Astrocyte of the hippocampus (primary cell): ENCODE measurements around the gene IL4R.

Experiments
- DNase-seq: peaks from one replicate; pipeline ENCODE4 v3.0.0; 2011; ENCODE audit warnings: low read depth, low spot score

The IL4R gene

DNA sequence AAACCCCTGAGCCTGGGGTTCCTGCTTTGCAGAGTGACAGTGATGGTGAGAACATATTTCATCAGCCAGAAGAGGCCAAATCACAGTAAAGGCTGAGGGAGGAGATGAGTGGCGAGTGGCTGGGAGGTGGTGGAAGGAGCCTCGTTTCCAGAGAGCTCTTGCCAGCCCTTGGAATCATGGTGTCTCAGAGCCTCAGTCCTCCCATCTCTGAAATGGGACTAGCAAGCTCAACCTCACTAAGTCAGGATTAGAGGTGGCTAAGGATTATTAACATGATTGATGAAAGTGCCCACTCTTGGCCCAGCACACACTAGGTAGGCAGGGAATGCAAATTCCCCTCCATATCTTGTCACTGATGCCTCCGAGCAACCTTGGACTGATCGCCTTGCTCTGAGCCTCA is 43.0 kb downstream of the IL4R start:
- no peak for DNase-seq

DNA sequence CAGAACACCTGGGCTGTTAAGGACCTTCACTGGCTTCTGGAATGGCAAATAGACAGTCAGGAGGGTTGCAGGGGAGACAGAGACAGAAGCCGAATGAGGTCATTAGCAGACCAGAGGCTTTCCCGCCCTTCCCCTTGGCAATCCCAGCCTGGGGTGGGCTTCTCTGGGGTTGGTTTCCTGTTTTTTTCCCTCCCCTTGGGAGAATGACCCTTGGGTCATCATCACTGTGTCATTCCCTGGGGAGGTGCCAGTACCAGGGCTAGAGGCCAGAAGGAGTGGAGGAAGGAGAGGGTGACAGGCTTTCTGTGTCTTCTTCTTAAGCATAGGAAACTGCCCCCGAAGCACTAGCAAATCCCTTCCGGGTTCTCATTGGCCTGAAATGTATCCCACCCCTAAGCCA is 45.3 kb downstream of the IL4R start:
- no peak for DNase-seq

DNA sequence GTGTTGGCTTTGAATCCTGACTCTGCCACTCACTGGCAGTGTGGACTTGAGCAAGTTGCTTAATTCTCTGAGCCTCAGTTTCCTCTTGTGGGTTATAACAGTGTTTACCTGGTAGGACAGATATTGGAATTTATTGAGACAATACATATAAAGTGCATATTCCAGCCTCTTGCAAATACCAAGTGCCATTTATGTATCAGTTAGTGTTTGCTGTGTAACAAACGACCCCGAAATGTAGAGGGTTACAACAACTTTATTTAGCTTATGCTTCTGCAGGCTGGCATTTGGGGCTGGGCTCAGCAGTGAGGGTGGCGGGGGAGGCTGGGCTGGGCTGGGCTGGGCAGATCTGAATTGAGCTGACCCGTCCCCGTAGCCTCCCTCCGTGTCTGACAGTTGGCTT is 45.8 kb downstream of the IL4R start:
- no peak for DNase-seq

DNA sequence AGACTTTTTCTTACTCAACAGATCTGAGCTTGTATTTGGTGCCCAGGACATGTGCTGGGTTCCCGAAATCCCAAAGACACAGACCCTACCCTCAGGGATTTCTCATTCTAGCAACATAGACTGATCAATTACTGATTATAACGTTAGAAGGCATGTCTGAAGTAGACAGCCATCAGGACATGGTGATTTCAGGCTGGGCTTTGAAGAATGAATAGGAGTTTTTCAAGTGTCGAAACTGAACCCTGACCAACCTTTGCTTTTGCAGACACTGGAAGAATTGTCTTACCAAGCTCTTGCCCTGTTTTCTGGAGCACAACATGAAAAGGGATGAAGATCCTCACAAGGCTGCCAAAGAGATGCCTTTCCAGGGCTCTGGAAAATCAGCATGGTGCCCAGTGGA is 48.2 kb downstream of the IL4R start:
- DNase-seq: no peak

DNA sequence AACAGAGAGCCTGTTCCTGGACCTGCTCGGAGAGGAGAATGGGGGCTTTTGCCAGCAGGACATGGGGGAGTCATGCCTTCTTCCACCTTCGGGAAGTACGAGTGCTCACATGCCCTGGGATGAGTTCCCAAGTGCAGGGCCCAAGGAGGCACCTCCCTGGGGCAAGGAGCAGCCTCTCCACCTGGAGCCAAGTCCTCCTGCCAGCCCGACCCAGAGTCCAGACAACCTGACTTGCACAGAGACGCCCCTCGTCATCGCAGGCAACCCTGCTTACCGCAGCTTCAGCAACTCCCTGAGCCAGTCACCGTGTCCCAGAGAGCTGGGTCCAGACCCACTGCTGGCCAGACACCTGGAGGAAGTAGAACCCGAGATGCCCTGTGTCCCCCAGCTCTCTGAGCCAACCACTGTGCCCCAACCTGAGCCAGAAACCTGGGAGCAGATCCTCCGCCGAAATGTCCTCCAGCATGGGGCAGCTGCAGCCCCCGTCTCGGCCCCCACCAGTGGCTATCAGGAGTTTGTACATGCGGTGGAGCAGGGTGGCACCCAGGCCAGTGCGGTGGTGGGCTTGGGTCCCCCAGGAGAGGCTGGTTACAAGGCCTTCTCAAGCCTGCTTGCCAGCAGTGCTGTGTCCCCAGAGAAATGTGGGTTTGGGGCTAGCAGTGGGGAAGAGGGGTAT is 48.9 kb downstream of the IL4R start:
- no peak for DNase-seq

DNA sequence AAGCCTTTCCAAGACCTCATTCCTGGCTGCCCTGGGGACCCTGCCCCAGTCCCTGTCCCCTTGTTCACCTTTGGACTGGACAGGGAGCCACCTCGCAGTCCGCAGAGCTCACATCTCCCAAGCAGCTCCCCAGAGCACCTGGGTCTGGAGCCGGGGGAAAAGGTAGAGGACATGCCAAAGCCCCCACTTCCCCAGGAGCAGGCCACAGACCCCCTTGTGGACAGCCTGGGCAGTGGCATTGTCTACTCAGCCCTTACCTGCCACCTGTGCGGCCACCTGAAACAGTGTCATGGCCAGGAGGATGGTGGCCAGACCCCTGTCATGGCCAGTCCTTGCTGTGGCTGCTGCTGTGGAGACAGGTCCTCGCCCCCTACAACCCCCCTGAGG is 49.5 kb downstream of the IL4R start:
- DNase-seq: no peak

DNA sequence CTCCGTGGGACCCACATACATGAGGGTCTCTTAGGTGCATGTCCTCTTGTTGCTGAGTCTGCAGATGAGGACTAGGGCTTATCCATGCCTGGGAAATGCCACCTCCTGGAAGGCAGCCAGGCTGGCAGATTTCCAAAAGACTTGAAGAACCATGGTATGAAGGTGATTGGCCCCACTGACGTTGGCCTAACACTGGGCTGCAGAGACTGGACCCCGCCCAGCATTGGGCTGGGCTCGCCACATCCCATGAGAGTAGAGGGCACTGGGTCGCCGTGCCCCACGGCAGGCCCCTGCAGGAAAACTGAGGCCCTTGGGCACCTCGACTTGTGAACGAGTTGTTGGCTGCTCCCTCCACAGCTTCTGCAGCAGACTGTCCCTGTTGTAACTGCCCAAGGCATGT is 50.0 kb downstream of the IL4R start:
- no peak for DNase-seq

DNA sequence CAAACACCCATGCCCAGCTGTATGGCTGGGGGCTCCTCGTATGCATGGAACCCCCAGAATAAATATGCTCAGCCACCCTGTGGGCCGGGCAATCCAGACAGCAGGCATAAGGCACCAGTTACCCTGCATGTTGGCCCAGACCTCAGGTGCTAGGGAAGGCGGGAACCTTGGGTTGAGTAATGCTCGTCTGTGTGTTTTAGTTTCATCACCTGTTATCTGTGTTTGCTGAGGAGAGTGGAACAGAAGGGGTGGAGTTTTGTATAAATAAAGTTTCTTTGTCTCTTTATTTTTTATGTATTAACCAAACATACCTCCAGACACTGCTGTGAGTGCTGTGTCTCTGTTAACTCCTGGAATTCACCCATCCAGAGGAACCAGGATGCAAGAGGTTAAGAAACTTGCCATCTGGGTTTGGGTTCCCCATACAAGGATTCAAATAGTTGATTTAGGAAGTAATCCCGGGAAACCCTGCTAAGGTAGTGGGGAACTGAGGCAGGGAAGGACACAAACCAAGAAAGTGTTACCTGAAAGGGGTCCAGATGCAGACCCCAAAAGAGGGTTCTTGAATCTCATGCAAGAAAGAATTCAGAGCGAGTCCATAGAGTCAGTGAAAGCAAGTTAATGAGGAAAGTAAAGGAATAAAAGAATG is 50.8 kb downstream of the IL4R start:
- no peak for DNase-seq

DNA sequence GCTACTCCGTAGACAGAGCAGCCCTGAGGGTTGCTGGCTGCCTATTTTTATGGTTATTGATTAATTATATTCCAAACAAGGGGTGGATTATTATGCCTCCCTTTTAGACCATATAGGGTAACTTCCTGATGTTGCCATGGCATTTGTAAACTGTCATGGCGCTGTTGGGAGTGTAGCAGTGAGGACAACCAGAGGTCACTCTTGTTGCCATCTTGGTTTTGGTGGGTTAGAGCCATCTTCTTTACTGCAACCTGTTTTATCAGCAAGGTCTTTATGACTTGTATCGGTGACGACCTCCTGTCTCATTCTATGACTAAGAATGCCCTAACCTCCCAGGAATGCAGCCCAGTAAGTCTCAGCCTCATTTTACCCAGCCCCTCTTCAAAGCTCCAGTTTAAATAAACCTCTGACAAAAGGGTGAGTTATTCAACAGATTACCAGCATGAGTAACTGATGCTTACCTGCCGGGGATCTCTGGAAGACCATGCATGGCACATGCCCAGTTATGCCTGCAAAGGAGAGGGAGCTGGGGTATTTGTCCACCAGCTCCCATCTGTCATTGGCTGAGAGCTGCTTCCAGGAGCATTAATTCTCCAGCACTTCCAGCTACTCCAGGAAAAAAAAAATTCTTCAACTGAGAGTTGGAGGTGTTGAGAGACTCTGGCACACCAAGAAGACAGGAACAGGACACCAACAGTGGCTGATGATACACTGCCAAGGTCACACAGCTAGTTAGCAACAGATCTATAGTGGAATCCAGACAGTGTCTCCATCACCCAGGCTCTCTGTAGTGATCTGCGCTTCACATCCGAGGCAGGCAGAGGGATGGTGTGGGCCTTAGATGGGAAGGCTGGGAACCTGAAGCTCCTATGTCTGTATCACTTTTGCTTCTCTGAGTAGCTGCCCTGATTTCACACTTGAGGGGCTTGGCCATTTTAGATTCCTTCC is 51.6 kb downstream of the IL4R start:
- peak; percentile 27 for DNase-seq

DNA sequence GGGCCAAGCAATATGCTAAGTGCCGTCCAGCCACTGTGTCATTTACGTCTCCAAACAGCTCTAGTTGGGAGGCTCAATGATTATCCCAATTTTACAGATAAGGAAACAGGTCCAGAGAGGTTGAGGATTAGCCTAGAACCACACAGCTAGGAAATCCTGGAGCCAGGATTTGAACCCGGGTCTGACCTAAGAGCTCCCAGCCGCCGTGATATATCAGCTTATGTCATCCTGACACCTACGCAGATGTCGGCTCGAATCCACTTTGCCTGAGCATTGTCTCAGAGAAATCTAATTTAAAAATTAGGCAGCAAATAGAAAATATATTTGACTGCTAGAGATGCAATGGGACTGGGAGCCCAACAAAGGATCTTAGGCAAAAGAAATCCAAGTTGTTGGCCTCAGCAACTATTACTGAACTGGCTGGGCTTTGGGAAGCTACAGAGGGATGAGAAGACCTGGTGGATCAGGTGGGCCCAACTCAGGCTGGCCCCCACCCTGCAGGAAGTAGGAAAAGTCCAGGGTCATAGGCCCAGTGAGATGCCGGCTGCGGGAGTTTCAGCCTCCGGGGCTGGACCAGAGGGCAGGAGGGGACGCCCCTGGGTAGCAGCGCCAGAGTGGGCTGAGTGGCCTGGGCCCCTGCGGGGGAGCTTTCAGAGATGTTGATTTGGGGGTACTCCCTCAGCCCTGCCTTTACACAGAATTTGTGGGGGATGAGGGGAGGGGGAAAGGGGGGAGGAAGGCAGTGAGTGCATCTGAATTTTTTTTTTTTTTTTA is 53.1 kb downstream of the IL4R start:
- no peak for DNase-seq

DNA sequence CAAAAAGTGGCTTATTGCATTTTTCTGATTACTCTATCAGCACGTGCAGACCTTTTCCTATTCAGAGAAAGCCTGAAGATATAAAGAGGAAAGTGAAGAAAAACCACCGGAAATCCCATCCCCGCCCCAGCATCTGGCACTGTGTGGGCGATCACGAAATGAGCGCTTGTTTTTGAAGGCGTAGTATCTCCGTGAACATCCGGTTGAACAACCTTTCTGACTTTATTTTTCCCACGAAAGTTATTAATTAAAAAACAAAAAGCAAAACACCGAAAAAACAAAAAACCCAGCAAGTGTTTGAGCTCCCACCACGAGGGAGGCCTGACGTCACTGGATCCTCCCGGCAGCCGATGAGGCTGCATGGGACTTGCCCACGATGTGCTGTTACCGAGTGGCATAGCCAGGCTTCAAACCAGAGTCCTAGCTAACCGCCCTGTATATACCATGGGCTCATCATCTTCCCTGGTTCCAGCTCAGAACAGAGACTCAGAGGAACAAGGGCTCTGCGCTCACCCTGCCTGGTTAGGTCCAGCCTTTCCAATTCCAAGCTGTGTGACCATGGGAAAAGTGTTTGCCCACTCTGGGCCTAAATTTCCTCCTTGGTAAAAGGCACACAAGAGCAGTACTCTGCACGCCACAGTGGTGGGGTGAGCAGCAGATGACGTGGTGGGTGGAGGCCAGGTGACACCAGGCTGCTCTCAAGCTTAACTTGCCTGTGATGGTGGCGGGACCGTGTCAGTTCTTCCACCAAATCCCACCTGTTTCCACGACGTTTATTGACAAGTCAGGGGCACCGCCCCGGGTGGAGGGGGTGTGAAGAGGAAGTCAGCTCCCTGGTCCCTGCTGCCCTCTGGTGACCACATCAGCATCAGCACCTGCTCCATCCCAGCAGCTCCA is 53.9 kb downstream of the IL4R start:
- peak; percentile 81 for DNase-seq

DNA sequence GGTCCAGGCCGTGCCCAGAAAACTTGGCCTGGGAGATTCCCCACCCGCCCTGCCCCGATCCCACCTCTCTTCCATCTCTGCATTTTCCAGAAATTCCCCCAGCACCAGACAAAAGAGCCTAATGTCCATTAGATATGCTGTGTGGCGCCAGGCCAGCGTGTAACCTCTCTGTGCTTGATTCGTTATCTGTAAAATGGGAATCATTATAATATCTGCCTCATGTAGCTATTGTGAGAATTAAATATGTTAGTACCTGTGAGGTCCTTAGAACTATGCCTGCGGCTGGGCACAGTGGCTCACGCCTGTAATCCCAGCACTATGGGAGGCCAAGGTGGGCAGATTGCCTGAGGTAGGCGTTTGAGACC is 54.6 kb downstream of the IL4R start:
- DNase-seq: no peak

DNA sequence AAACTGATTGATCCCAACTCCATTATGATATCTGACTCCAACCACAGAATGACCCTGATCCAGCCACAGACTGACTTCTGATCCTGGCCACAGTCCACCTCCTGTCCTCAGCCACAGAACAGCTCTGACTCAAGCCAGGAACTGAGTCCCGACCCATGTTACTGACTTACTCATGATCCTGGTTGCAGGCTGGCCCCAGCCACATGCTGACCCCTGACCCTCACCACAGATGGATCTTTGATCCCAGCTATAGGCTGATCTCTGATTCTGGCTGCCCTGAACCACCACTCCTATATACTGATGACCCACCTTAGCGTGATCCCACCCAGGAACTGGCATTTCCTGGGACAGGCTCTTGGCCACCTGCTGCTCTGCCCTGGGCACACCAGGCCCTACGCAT is 56.0 kb downstream of the IL4R start:
- no peak for DNase-seq

DNA sequence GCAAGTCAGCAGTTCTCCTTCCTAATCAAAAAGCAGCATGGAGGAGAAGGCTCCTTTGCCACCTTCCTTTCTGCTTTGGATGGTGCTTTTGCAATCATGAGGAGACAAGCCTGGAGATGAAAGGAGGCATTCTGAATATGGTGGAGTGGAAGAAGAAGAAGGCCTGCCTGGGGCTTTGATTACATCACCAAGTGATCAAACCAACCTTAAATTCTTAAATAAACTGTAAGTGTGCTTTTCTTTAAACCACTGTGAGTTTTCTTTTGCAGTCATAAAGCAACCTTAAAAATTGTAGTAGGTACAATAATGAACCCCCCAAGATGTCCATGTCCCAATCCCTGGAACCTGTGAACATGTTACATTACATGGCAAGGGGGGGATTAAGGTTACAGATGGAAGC is 56.5 kb downstream of the IL4R start:
- DNase-seq: no peak

DNA sequence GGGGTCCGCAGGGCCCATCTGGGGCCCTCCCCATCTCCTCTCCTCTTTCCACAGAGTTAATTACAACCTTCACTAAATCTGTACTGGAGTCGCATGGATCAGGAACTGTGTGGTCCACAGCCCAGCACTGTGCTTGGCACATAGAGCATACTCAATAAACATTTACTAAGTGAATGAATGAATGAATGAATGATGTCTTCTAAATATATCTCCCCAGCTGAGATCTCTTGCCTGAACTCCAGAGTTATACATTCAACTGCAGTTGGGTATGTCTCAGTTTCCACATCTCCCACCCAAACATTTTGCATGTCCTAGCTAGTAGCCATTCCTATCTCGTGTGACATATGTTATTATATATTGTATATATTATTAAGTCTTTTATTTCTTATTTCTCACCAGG is 59.5 kb downstream of the IL4R start:
- no peak for DNase-seq

DNA sequence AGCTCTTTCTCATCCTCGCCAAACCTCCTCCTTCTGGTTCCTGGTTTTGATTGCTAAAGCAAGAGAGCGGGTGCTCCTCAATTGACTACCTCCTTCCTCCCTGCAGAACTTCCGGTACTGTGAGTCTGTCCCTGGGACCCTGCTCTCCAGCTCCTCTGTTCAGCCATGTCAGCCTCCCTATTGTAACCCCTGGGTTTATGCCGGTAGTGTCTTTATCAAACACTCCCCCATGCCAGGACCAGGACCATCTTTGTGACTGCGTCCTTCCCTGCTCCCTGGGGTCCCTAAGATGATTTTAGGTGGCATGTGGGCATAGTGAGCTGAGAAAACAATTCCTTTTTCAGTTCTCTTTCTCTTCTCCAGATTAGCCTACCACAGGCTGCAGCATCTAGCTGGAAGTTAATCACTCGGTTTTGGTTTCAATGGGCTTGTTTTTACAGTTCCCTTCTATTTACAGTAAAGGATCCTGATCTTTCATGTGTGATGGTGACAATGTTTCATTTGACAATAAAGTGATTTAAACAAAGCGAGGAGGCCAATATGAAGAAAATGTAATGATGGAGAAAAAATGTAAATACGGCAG is 60.5 kb downstream of the IL4R start:
- DNase-seq: no peak

DNA sequence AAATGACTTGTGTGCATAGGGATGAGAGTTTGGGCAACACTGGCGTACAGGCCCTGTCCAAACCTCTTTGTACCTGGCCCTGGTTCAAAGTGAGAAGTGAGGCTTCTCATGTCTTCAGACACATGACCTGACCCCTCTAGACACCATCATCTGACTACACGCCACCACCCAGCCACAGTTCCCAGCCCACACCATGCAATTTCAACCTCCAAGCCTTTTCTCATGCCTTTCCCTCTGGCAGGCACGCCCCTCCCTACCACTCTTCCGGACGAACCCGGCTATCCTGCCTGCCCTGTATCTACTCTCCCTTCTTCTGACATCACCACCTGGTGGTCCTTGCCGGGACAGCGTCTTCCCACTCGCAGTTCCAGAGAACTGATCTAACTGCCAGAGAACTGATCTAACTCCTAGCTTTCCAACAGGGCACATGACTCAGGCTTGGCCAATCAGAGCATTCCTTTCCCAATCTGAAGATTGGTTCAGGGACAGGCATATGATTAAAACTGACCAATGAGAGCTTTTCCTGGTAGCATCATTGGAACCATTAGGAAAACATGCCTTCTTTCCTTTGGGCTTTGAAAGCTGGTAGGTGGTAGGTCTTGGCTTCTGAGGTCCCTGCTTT is 61.1 kb downstream of the IL4R start:
- peak; percentile 76 for DNase-seq

DNA sequence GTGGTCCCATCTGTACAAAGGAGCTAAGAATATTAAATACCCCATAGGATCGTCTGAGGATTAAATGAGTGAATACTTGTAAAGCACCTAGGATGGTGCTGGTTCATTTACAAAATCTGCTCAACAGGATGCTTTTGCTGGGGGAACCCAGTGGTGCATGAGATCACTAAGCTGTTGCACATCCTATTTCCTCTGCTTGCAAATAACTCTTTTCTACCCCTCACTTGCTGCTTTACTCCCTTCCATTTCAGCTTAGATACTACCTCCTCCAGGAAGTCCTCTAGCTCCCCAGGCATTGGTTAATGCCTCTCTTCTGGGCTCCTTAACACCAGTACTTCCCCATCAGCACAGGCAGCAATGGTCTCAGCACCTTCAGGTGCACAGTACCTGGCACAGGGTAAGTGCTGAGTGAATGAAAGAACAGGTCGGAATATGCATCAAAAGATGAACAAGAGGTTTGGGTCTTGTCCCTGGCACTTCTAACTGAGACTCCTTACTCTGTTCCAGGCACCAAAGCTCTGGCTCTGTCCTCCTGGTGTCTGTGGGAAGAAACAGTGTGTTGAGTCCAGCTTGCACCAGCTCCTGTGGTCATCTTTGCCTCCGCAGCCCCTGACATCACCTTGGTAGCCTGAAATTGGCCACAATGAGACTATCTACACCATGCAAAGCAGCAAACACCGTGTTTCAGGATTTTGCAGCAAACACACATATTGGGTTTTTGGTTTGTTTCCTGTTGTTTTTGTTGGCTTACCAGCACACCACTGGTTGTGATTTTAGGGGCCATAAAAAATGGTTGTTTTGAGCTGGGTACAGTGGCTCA is 64.1 kb downstream of the IL4R start:
- no peak for DNase-seq

DNA sequence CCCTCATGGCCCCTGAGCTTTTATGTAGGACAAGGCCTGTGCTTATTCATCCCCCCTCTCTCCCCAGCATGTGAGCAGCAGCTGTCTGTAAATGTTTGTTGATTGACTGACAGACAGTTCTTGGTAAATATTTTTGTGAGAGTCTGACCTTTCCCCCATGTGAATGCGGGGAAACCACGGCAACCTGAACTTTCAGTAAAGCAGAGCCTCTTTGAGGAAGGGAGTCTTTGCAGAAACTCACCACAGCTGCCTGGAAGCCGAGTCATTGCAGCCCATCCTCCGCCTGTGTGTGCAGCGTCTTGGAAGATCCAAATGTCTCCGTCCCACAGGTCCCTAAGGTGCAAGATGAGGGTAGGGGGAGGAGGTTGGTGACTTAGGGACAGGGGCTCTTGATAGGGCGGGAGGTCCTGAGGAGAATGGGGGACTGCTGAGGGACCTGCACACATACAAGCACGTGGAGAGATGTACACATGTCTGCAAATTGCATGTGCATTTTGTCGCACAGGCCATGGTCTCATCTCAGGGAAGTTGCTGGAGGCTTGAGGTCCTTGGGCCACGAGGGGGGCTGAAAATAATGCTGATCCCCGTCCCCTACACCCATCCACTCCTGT is 65.2 kb downstream of the IL4R start:
- DNase-seq: peak; percentile 16
